WERI-Rb-1 (cell line): ENCODE results near the gene ARGLU1.

Source experiments
- DNase-seq: peaks from one replicate; pipeline ENCODE4 v3.0.0-alpha.2; 2020
- H3K27ac ChIP-seq: fragments of 250-450 bp; sonication (Bioruptor Pico); 2 replicates; pipeline ENCODE4 v1.5.1; 2020; ENCODE audit warnings: mild to moderate bottlenecking, moderate library complexity
- H3K27me3 ChIP-seq: fragments of 250-450 bp; sonication (Bioruptor Pico); 2 replicates; pipeline ENCODE4 v1.5.1; 2021; ENCODE audit warnings: mild to moderate bottlenecking, low read depth, moderate library complexity; ENCODE audit not compliant: insufficient read depth, severe bottlenecking
- H3K36me3 ChIP-seq: fragments of 250-450 bp; sonication (Bioruptor Pico); 2 replicates; pipeline ENCODE4 v1.5.1; 2020; ENCODE audit warnings: mild to moderate bottlenecking, moderate library complexity
- H3K4me3 ChIP-seq: 2 replicates; pipeline ENCODE4 v1.5.1; 2011; ENCODE audit warnings: low read depth, mild to moderate bottlenecking, control low read depth, low read length
- H3K9me3 ChIP-seq: fragments of 250-450 bp; sonication (Bioruptor Pico); 2 replicates; pipeline ENCODE4 v1.5.1; 2021; ENCODE audit warnings: mild to moderate bottlenecking, moderate library complexity; ENCODE audit not compliant: severe bottlenecking
- TF ChIP-seq, protein P1 (sequence below): IDR thresholded peaks from 2 replicates; pipeline ENCODE4 v1.5.1; 2011; ENCODE audit warnings: low read depth, mild to moderate bottlenecking, control low read depth, inconsistent platforms, low read length

The ARGLU1 gene

DNA sequence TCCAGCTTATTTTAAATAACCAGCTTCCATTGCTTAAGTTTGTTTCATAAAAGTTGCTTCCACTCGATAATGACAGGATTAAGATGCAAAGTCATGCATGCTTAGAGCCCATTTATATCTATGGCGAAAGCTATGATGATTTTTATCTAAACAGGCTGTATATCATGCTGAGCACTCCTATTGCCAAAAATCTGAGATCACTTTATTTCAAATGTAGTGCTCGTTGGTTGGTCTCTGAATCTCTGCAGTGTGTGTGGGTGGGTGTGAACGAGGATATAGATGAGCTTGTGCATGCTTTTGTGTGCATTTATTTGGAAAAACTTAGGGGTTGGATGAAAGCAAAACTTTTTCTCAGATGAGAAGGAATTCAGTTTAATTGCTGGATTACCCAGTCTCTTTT is 27.0 kb upstream of the ARGLU1 start:
- DNase-seq, result no peak
- Histone ChIP-seq H3K27me3 (no peaks in the 10 kb centered on the region), H3K27ac (no peak overlapping the region), H3K4me3 (no peak overlapping the region), H3K9me3 (no peaks in the 10 kb centered on the region), H3K36me3 (no peaks in the 10 kb centered on the region)
- TF ChIP-seq, protein P1, sequence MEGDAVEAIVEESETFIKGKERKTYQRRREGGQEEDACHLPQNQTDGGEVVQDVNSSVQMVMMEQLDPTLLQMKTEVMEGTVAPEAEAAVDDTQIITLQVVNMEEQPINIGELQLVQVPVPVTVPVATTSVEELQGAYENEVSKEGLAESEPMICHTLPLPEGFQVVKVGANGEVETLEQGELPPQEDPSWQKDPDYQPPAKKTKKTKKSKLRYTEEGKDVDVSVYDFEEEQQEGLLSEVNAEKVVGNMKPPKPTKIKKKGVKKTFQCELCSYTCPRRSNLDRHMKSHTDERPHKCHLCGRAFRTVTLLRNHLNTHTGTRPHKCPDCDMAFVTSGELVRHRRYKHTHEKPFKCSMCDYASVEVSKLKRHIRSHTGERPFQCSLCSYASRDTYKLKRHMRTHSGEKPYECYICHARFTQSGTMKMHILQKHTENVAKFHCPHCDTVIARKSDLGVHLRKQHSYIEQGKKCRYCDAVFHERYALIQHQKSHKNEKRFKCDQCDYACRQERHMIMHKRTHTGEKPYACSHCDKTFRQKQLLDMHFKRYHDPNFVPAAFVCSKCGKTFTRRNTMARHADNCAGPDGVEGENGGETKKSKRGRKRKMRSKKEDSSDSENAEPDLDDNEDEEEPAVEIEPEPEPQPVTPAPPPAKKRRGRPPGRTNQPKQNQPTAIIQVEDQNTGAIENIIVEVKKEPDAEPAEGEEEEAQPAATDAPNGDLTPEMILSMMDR, result no peak

GRCh38 chr13:106593132-106593531 is 25.2 kb upstream of the ARGLU1 start:
- Histone ChIP-seq H3K4me3 (no peak overlapping the region), H3K27ac (no peak overlapping the region), H3K9me3 (no peaks in the 10 kb centered on the region), H3K36me3 (no peaks in the 10 kb centered on the region), H3K27me3 (no peaks in the 10 kb centered on the region)
- no peak for DNase-seq
- TF ChIP-seq, protein P1, result no peak

- no peaks in the 10 kb centered on the region for H3K36me3 ChIP-seq
- no peaks in the 10 kb centered on the region for H3K27me3 ChIP-seq
- peaks cover 4% of the 10 kb centered on the region for H3K9me3 ChIP-seq
- no peak overlapping the region for H3K4me3 ChIP-seq
- no peak overlapping the region for H3K27ac ChIP-seq
- TF ChIP-seq, protein P1, result no peak
- no peak for DNase-seq
Observed at GRCh38 chr13:106591299-106591698, 23.4 kb upstream of the ARGLU1 start.

DNA sequence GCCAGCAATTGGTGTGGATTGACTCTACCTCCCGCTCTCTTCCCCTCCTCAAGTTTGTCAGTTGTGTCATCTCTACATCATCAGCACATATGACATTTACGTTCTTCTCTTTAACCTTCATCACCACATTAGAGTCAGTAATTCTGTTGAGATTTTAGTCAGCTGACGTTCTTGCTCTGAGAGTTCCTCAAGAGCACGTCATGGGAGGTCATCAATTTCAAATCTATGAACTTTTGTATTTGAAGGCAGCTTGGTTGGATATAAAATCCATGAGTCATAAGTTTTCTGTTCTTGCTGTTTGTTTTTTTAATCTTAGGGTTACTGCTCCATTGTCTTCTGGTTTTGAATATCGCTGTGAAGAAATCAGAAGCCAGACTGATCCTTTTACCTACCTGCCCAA is 21.8 kb upstream of the ARGLU1 start:
- H3K27me3 ChIP-seq, result no peaks in the 10 kb centered on the region
- no peaks in the 10 kb centered on the region for H3K36me3 ChIP-seq
- no peak for DNase-seq
- peaks cover 18% of the 10 kb centered on the region for H3K9me3 ChIP-seq
- no peak overlapping the region for H3K4me3 ChIP-seq
- no peak overlapping the region for H3K27ac ChIP-seq
- TF ChIP-seq, protein P1, result no peak

DNA sequence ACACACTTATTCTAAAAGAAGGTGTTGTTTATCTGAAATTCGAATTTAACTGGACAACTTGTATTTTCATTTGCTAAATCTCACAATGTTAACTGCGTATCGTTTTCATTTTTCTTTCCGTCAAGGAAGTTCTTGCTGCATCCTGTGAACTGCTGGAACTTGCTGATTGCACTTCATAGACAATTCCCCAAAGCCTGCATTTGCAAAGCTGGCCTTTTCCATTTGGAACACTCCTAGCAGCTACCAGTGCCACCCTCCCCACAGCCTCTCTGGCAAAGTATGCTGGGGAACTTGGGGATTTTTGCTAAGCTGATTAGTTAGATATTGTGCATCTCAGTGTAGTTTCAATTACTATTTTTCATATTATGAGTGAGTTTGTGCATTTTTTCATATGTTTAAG is 20.4 kb upstream of the ARGLU1 start:
- Histone ChIP-seq H3K4me3 (no peak overlapping the region), H3K27ac (no peak overlapping the region), H3K9me3 (peaks cover 20% of the 10 kb centered on the region), H3K27me3 (no peaks in the 10 kb centered on the region), H3K36me3 (no peaks in the 10 kb centered on the region)
- DNase-seq, result no peak
- TF ChIP-seq, protein P1, result no peak

- Histone ChIP-seq H3K4me3 (no peak overlapping the region), H3K9me3 (peaks cover 20% of the 10 kb centered on the region), H3K27me3 (no peaks in the 10 kb centered on the region), H3K27ac (no peak overlapping the region), H3K36me3 (no peaks in the 10 kb centered on the region)
- no peak for DNase-seq
- TF ChIP-seq, protein P1, result no peak
Observed at GRCh38 chr13:106587787-106588186, 19.9 kb upstream of the ARGLU1 start.
